HepG2 (cell line): Measurements from ENCODE around the gene ZNF217. TPM values are rescaled to one million over a fixed set of nuclear protein-coding genes. Genes with fewer than 3 reads are reported as not detected.

Source experiments
- ADNP ChIP-seq: sonication (generic); formaldehyde crosslinking; IDR thresholded peaks from 2 replicates; pipeline ENCODE4 v1.4.0; 2020; ENCODE audit warnings: missing genetic modification reagents
- AFF4 ChIP-seq: sonication (generic); formaldehyde crosslinking; IDR thresholded peaks from 2 replicates; pipeline ENCODE4 v1.4.0; 2020; ENCODE audit warnings: missing genetic modification reagents
- ATF3 ChIP-seq: sonication (generic); formaldehyde crosslinking; IDR thresholded peaks from 2 replicates; pipeline ENCODE4 v1.4.0; 2020; ENCODE audit warnings: missing genetic modification reagents
- FOXA3 ChIP-seq: IDR thresholded peaks from 2 replicates; pipeline ENCODE4 v1.6.1; 2016; ENCODE audit warnings: missing genetic modification reagents, missing compliant biosample characterization
- HNRNPH1 ChIP-seq: fragments of 200-400 bp; formaldehyde crosslinking; optimal IDR thresholded peaks from 2 replicates; pipeline ENCODE3; 2017; ENCODE audit warnings: mild to moderate bottlenecking, low read depth, low read length
- HOXA3 ChIP-seq: sonication (generic); formaldehyde crosslinking; IDR thresholded peaks from 2 replicates; pipeline ENCODE4 v1.5.0; 2020; ENCODE audit warnings: missing genetic modification reagents
- PRPF4 ChIP-seq: fragments of 200-400 bp; formaldehyde crosslinking; IDR thresholded peaks from 2 replicates; pipeline ENCODE4 v1.6.1; 2016; ENCODE audit warnings: low read length, low read depth; ENCODE audit not compliant: poor library complexity, severe bottlenecking
- SOX13 ChIP-seq, 3 experiments: fragments of 450-650 bp in 1 of 3; sonication (generic) in 1 of 3; formaldehyde crosslinking in 1 of 3; IDR thresholded peaks in 2 of 3; conservative IDR thresholded peaks in 1 of 3; 2 replicates each; pipeline versions ENCODE4 v1.5.0 to v1.6.1; 2016 to 2020; ENCODE audit warnings: antibody characterized with exemption in 1 of 3, mild to moderate bottlenecking in 1 of 3, missing compliant biosample characterization in 1 of 3, missing genetic modification reagents in 1 of 3, moderate library complexity in 1 of 3
- TCF12 ChIP-seq, 2 experiments: fragments of 450-650 bp in 1 of 2; sonication (generic) in 1 of 2; formaldehyde crosslinking in 1 of 2; IDR thresholded peaks; 2 replicates each; pipeline versions ENCODE4 v1.6.1 to v1.8.0; 2017 to 2022; ENCODE audit warnings: antibody characterized with exemption in 1 of 2, mild to moderate bottlenecking in 1 of 2, missing genetic modification reagents in 1 of 2, moderate library complexity in 1 of 2
- YEATS4 ChIP-seq: sonication (generic); formaldehyde crosslinking; IDR thresholded peaks from 2 replicates; pipeline ENCODE4 v1.4.0; 2020; ENCODE audit warnings: missing genetic modification reagents, borderline replicate concordance
- ZBTB43 ChIP-seq: sonication (generic); formaldehyde crosslinking; conservative IDR thresholded peaks from 2 replicates; pipeline ENCODE4 v1.4.0; 2020; ENCODE audit warnings: missing genetic modification reagents
- ZNF124 ChIP-seq: sonication (generic); formaldehyde crosslinking; IDR thresholded peaks from 2 replicates; pipeline ENCODE4 v1.4.0; 2020; ENCODE audit warnings: missing genetic modification reagents
- ZNF251 ChIP-seq: sonication (generic); formaldehyde crosslinking; IDR thresholded peaks from 2 replicates; pipeline ENCODE4 v1.9.0; 2021; ENCODE audit warnings: mild to moderate bottlenecking, missing genetic modification reagents
- ZNF33A ChIP-seq: sonication (generic); formaldehyde crosslinking; IDR thresholded peaks from 2 replicates; pipeline ENCODE4 v1.5.1; 2020; ENCODE audit warnings: missing genetic modification reagents, mild to moderate bottlenecking, moderate library complexity, borderline replicate concordance
- ZNF672 ChIP-seq: sonication (generic); formaldehyde crosslinking; IDR thresholded peaks from 2 replicates; pipeline ENCODE4 v1.8.1; 2022; ENCODE audit warnings: missing genetic modification reagents
- polyA plus RNA-seq, 8 experiments: library from polyadenylated mRNA; depleted of rRNA in 3 of 8; stranded (reverse) in 7 of 8; unstranded in 1 of 8; fragments of >200 nt; fragmentation: Illumina TruSeq in 4 of 8; extraction: Trizol in 4 of 8; gene quantifications; 2 replicates each; pipeline versions ENCODE4 v1.2.1 to v1.2.3, GENCODE V29; 2011 to 2016; ENCODE audit warnings: low read depth in 4 of 8, missing spikeins in 1 of 8, mixed read lengths in 1 of 8; ENCODE audit not compliant: insufficient read depth in 1 of 8
- total RNA-seq, 5 experiments: library from RNA; depleted of rRNA; stranded (reverse); fragments of >200 nt; fragmentation: Illumina TruSeq; extraction: Trizol; gene quantifications; 2 replicates each; pipeline ENCODE4 v1.2.3, GENCODE V29; 2016; ENCODE audit warnings: low read depth in 1 of 5
- TF ChIP-seq, protein P1 (sequence below): sonication (generic); formaldehyde crosslinking; IDR thresholded peaks from 2 replicates; pipeline ENCODE4 v1.4.0; 2020; ENCODE audit warnings: missing genetic modification reagents
- TF ChIP-seq, protein P2 (sequence below): sonication (generic); formaldehyde crosslinking; IDR thresholded peaks from 2 replicates; pipeline ENCODE4 v1.4.0; 2020; ENCODE audit warnings: missing genetic modification reagents
- TF ChIP-seq, protein P3 (sequence below): sonication (generic); formaldehyde crosslinking; IDR thresholded peaks from 2 replicates; pipeline ENCODE4 v1.8.1; 2023; ENCODE audit warnings: missing genetic modification reagents, inconsistent platforms, borderline replicate concordance

Gene ZNF217
- total and polyA plus RNA-seq, 2 of the 13 experiments (the other 11 are each of a cell fraction or from before 2014, with no cell fraction given): 22.3 to 29.8 TPM

GRCh38 chr20:53582574-53583351 is 10.9 kb downstream of the ZNF217 start (continued):
- TF ChIP-seq, protein P1, sequence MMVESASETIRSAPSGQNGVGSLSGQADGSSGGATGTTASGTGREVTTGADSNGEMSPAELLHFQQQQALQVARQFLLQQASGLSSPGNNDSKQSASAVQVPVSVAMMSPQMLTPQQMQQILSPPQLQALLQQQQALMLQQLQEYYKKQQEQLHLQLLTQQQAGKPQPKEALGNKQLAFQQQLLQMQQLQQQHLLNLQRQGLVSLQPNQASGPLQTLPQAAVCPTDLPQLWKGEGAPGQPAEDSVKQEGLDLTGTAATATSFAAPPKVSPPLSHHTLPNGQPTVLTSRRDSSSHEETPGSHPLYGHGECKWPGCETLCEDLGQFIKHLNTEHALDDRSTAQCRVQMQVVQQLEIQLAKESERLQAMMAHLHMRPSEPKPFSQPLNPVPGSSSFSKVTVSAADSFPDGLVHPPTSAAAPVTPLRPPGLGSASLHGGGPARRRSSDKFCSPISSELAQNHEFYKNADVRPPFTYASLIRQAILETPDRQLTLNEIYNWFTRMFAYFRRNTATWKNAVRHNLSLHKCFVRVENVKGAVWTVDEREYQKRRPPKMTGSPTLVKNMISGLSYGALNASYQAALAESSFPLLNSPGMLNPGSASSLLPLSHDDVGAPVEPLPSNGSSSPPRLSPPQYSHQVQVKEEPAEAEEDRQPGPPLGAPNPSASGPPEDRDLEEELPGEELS: 0 out of 2 replicates have a peak, but pooled peaks have one; percentile 23
- TF ChIP-seq HOXA3 (CRISPR knock-in tag): no peak; the same call in 1 of the 2 replicates
- no peak for TF ChIP-seq ZBTB43 (CRISPR knock-in tag)
- no peak for TF ChIP-seq TCF12 (IDR thresholded peaks at IDR 0.05)
- no peak for TF ChIP-seq TCF12 (CRISPR knock-in tag; IDR thresholded peaks at IDR 0.05)
- TF ChIP-seq PRPF4: no peak
- TF ChIP-seq YEATS4 (CRISPR knock-in tag): no peak
- TF ChIP-seq ZNF33A (CRISPR knock-in tag): no peak
- TF ChIP-seq AFF4 (CRISPR knock-in tag): no peak
- no peak for TF ChIP-seq ZNF672 (CRISPR knock-in tag)
- no peak for TF ChIP-seq HNRNPH1
- TF ChIP-seq ZNF124 (CRISPR knock-in tag): no peak
- TF ChIP-seq, protein P2, sequence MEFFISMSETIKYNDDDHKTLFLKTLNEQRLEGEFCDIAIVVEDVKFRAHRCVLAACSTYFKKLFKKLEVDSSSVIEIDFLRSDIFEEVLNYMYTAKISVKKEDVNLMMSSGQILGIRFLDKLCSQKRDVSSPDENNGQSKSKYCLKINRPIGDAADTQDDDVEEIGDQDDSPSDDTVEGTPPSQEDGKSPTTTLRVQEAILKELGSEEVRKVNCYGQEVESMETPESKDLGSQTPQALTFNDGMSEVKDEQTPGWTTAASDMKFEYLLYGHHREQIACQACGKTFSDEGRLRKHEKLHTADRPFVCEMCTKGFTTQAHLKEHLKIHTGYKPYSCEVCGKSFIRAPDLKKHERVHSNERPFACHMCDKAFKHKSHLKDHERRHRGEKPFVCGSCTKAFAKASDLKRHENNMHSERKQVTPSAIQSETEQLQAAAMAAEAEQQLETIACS (CRISPR knock-in tag): no peak
- TF ChIP-seq ZNF251 (CRISPR knock-in tag): no peak
- peak; percentile 67 for TF ChIP-seq SOX13 (IDR thresholded peaks at IDR 0.05)
- peak in 1 of 2 experiments; percentile 89; a peak in 2 of 4 replicates for TF ChIP-seq SOX13 (CRISPR knock-in tag; conservative IDR thresholded peaks at IDR 0.05 in 1 of 2, IDR thresholded peaks at IDR 0.05 in 1 of 2)
- no peak for TF ChIP-seq ATF3 (CRISPR knock-in tag)
- TF ChIP-seq, protein P3, sequence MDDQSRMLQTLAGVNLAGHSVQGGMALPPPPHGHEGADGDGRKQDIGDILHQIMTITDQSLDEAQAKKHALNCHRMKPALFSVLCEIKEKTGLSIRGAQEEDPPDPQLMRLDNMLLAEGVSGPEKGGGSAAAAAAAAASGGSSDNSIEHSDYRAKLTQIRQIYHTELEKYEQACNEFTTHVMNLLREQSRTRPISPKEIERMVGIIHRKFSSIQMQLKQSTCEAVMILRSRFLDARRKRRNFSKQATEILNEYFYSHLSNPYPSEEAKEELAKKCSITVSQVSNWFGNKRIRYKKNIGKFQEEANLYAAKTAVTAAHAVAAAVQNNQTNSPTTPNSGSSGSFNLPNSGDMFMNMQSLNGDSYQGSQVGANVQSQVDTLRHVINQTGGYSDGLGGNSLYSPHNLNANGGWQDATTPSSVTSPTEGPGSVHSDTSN (CRISPR knock-in tag): no peak
- TF ChIP-seq FOXA3: peak; percentile 69; the same call in 1 of the 2 replicates
- no peak for TF ChIP-seq ADNP (CRISPR knock-in tag)
